NK-92 treated with Interleukin-12 subunit alpha and Interleukin-12 subunit beta, amount 100 ng/mL, for 24 hours (cell line): Measurements from ENCODE around the gene ERMP1.
"Not testable (repeated sequence)": the region's sequence is repeated elsewhere in the genome, so short reads cannot be mapped to it uniquely, and the experiment has no call there.

Experiments
- DNase-seq: peaks from one replicate; lab custom pipeline; 2025; lab: John Stamatoyannopoulos, UW

The ERMP1 gene

DNA sequence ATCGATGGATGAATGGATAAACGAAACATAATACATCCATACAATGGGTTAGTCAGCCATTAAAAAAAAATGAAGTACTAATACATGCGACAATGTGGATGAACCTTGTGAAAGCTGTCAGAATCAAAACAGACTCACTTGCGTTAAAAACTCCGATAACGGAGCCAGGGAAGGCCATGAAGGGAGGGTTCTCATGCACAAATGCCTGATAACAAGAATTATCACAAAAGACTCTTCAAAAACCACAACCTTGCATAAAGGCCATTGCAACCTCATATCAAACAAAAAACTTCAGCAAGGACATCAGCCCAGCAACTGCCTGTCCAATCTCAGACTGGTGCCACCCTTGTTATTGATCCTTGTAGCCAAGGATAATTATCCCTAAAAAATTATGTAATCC is 13.7 kb downstream of the ERMP1 start:
- DNase-seq: no peak

DNA sequence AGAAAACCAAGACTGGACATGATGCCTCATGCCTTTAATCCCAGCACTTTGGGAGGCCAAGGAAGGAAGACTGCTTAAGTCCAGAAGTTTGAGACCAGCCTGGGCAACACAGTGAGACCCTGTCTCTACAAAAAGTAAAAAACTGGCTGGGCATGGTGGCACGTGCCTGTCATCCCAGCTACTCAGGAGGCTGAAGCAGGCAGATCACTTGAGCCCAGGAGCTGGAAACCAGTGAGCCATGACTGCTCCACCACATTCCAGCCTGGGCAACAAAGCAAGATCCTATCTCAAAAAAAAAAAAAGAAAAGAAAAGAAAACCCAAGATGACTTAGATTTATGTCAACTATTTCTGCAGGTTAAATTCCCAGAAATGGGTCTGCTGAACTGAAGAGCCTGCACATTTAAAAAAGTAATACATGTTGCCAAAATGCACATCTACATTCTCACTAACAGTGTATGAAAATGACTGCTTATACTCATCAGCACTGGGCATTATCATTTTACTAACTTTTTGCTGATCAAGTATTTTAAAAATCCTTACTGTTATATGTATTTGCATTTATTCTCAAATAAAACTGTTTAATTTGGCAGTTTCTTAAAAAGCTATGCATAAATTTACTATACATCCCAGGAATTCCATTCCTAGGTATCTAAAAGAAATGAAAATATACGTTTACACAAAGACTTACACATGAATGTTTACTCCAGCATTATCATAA is 14.3 kb downstream of the ERMP1 start:
- DNase-seq: no peak

DNA sequence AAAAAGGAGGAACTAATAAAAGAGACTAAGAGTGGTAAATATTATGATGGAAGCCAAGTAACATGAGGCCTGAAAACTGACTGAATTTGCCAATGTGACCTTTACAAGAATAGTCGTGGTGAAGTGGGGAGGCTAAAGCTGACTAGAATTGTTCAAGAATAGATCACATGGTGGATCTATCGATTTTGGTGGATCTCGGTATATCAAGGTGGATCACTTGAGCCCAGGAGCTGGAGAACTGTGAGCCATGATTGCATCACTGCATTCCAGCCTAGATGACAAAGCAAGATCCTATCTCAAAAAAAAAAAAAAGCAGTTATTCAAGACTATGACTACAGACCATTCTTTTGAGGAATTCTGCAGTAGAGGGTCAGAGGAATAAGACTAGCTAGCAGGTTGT is 15.1 kb downstream of the ERMP1 start:
- DNase-seq: no peak

DNA sequence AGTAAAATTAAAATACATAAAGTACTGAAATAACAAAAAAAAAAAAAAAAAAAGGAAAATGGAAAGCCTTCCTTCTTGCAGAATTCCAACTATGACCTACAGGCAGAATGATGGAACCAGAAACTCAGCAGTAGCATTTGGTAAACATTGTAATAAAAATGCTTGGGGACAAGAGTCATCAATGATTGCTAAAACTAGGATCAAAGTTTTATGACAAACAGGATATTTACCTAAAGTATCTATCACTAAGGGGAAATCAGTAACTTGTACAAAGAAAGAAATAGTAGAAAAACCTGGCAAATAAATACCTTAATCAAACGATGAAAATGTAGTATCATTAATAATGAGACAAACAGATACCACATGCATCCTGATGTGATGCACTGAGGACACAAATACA is 17.5 kb downstream of the ERMP1 start:
- DNase-seq: no peak

DNA sequence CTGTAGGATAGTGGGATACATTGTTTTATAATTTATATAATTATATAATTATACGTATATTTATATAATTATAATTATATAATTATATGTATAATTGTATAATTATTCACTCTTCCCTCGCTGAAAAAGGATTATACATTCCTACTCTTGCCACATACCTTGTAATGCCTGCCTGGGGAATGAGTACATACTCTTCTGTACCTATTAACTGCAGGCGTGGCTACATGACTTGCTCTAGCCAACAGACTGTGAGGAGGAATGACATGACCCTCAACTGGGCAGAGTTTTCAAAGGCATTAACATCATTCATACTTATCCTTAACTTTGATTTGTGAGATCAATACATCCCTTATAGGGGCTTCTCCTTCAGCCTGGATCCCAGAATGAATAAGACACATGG is 19.1 kb downstream of the ERMP1 start:
- no peak for DNase-seq

DNA sequence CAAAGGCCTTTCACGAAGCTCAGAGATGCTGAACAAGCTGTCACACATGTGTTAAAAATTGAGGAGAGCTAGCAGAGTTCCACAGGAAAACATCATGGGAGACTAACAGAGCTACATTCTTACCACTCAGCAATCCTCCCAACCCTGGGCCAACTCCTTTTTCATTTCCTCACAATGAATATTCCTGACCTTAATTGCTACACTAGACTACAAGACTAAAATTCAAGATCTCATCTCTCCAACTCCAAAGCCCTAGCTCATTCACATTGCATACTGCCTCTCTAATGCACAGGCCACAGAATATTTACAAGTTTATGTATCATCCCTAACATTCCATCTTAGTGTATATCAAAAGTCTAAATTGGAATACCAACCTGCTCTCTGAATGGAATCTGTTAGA is 21.2 kb downstream of the ERMP1 start:
- no peak for DNase-seq

DNA sequence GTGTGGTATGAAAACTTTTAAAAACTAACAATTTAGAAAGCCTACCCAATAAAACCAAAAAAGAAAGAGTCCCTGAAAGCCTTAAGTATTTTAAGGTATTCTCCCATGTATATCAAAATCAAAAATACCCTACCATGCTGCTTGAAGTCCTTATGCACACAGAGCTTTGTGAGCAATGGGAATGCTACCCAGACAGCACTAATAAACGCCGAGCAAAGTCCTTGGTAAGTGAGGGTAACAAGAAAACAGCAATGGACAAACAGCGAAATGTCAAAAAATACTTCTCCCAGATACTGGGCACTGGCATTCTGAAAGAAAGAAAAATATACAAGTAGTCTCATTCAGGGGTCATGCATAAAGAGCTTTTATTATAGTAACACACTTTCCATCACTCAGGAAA is 27.4 kb downstream of the ERMP1 start:
- DNase-seq: no peak

DNA sequence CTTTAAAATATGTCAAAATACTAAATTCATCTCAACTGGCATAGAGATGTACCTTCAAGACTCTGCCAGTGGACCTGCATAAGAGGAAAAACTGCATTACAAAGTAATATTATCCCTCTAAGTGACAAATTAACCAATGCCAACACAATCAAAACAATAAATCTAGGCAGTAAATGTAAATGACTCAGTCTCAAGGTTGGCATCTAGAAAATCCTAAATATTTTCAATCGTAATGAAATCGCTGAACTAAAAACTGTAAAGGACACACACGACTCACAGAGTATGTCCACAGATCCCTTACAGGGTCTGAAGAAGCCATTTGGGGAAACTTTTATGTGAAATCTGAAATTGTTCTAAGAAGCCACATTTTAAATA is 31.2 kb downstream of the ERMP1 start:
- DNase-seq: no peak

DNA sequence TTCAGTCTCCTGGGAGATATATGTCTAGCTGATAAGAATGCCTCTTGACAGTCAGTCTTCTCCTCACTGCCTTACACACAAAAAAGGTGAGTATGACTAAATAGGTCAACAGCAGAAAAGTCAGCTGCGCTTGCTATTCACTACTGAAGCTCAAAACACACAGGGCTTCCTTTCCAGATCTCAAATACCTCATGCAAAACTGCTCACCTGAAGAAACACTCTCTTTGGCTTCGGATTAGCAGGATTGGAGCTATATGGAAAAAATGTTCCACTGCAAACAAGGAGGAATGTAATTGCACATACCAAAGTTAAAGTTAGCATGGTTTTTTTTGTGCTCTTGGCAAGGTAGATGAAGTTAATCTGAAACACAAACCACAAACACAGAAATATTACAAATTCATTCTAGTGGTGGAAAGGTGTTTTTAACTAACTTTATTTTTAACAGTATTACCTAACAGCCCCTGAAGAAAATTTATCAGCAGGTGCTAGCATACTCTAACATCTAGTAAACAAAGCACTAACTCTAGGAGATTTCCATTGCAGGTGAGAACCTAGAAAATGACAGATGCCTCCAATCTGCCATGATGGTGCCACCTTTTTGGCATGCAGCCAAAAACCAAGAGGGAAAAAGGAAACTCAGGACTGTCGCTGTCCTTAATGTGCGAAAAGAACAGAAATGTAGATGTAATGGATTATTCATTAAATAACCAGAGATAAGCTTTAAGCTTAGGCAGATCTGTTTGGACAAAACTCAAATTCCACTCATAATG is 31.8 kb downstream of the ERMP1 start:
- no peak for DNase-seq

DNA sequence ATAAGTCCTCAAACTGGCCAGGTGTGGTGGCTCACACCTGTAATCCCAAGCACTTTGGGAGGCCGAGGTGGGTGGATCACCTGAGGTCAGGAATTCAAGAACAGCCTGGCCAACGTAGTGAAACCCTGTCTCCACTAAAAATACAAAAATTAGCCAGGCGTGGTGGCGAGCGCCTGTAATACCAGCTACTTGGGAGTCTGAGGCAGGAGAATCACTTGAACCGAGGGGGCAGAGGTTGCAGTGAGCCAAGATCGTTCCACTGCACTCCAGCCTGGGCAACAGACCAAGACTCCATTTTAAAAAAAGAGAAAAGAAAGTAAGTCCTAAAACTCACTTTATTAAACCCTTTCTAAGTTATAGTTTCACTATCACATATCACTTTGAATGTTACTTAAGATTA is 32.5 kb downstream of the ERMP1 start:
- not testable (repeated sequence) for DNase-seq

DNA sequence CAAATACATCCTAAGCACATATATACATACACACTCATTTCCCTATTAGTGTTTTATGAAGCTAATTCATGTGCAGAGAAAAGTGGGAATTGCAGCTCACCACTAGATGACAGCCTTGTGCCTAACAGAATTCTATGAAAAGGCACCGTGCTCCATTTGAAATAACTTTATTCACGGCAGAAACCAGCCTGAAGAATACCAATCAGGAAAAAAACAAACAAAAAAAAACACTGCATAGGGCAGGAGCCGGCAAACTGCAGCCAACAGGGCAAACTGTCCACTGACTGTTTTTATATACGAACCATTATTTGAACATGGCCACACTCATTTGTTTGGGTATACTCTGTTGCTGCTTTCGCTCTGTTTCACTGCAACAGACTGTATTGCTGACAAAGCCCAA is 33.6 kb downstream of the ERMP1 start:
- DNase-seq: no peak

DNA sequence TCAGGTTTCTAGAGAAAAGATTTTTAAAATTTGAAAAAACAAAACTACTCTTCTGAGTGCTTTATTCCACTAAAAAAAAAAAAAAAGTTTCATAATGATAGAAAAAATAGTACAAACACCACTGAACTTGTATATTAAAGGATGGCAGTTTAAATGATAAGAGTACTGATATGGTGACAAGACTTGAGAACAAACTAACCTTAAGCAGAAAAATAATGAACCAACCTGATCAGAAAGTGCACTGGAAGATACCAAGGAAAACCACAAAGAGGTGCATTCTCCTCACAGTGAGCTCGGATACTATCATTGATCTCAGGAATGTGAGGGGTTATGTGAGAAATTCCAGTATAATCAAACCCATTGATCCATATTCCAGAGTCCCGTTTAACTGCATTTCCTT is 34.3 kb downstream of the ERMP1 start:
- DNase-seq: no peak

DNA sequence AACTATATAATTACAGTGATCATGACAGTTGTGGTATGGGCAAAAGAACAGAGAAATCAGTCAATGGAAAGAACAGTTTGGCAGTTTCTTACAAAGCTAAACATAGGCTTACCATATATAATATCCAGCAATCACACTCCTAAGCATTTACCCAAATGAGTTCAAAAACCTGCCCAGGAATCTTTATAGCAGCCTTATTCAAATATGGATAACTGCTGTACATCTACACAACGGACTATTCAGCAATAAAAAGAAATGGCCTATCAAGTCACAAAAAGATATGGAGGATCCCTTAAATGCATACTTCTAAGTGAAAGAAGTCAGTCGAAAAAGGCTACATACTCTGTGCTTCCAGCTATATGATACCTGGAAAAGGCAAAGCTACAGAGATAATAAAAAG is 36.6 kb downstream of the ERMP1 start:
- no peak for DNase-seq

DNA sequence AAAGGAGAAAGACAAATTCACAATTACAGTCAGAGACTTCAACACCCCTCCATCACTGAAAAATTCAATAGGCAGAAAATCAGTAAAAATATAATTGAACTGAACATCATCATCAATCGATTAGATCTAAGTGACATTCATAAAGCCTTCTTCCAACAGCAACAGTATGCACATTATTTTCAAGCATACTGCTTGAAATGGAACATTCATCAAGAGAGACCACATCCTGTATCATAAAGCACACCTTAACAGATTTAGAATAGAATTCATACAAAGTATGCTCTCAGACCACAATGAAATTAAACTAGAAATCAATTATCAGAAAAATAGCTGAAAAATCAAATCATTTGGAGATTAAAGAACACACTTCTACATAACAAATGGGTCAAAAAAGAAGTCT is 39.1 kb downstream of the ERMP1 start:
- no peak for DNase-seq

DNA sequence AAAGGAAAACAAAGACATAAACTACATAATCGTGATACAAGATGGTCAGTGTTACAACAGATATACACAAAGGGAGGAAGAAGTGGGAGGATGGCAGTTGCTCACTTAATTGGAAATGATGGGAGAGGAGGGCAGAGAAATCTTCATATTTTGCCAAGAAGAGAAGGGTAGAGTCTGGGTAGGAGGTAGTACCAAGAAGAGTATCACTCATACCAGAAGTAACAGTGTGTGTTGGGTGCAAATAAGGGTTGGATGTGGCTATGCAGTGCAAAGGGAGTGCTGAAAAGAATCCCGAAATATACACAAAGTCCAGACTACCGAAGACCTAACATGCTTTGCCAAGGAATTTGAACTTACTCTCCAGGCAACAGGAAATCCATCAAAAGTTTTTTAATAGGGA is 41.0 kb downstream of the ERMP1 start:
- DNase-seq: no peak

DNA sequence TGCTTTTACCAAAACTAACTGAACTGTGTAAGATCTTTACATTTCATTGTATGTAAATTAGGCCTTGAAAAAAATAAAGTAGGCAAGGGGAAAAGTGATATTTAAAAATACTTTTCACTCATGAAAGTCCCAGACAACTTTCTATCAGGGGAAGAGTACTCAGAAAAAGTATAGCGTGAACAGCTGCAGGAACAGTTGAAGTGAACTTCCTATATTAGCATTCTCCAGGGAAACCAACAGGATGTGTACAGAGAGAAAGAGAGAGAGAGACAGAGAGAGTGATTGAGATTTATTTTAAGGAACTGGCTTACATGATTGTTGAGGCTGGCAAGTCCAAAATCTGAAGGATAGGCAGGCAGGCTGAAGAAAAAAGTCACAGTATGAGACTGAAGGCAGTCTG is 42.0 kb downstream of the ERMP1 start:
- DNase-seq: no peak

DNA sequence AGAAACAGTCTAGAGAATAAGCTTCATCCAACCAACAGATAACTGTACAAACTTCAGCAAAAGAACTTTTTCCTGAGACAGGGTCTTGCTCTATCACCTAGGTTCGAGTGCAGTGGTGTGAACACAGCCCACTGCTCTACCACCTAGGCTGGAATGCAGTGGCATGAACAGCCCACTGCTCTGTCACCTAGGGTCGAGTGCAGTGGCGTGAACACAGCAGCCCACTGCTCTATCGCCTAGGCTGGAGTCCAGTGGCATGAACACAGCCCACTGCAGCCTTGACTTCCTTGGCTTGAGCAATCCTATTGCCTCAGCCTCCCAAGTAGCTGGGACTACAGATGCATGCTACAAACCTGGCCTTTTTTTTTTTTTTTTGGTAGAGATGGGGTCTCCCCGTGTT is 43.4 kb downstream of the ERMP1 start:
- DNase-seq: no peak

DNA sequence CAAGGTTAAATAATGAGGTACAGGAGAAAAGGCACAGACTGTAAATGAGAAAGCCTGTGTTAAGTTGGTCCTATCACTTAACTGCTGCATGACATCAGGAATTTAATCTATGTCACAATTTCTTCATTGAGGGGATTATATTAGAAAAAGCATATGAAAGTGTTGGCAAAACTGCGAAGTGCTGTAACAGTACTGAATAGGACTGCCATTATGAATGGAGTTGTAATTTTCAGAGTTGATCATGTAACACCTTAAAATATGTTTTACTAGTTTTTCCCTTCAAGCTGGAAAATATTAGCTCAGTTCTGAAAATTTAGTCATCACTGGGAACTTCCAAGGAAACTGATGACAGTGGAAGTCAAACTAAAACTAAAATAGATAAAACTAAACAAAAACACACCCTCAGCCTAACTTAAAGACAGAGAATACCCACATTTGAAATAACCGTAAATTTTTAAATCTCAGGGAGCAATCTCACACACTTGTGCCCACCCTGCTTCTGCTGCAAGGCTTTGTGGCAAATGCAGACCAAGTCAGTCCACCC is 45.1 kb downstream of the ERMP1 start:
- DNase-seq: no peak

DNA sequence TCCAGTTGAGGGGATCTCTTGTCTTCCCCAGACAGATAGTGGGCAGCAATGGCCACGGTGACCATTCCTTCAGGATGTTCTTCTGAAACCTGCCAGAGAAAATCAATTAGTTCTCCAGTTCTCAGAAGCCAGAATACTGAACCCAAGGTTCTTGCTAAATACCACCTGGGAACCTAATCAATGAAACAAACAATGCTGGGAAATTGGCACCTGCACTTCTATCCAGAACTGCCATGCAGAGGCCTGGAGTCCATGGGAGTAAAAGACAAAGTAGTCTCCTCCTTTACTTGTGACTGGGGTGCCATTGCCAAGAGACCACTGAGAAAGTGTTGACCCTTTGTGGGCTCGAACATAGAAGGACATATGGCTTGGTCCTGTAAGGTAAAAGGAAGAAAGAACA is 45.7 kb downstream of the ERMP1 start:
- no peak for DNase-seq

DNA sequence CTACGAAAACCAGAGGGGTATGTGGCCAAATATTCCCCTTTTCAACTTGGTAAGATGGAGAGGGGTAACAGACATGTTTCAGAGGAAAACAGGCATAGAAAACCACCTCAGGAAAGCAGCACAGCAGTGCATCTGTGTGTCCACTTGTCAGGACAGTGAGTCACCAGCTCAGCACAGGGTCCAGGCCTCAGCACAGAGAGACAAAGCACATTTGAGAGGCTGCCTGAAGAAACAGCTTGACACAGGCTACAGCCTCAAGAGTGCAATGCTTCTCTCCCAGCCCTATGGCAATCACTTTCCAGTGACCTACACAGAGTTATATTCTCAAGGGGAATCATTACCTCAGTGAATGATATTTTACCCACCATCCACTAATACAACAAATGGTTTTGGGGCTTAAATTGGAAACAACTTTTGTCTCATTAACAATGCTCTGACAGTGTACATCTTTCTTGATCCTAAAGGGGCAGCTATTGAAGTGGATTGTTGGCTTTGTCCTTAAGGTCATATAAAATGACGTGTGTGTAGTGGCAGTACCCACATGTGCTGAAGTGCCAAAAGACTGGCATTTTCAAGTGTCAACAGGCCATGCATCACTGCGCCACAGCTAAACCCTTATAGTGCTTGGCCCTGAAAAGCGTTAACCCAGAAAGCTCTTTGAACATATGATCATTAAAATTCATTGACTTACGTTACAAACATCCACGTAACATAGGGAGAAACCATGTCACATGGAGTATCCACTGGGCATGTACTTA is 46.4 kb downstream of the ERMP1 start:
- DNase-seq: no peak

DNA sequence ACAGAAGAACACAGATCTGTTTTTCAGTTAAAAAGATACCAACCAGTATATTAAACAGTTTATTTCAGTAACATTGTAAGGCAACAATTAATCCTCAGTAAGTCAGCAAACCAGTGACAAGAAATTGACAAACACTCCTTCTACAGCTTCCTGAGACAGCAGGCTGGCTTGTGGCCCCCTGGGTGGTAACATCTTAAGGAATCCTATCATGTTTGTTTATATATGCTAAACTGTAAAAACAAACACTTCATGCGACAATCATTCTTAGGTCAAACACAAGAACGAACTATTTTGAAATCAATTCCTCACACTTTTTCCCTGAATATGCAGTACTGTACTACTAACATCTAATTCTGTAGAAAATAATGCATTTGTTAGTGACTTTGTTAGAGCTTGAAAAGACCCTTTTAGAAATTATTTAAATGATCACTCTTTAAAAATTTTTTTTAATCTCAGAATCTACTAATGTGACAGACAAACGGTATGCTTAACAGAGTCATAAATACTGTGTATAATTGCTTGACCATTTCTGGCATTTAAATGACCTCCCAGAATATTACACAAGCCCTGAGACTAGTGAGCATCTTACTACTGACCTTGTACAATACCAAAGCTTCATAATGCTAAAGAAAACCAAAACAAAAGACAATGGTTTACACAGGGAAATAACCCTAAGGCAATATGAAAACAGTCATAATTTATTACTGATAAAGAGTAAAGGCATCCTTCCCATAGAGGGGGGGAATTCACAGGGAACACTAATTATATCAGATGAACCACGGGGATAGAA is 48.2 kb downstream of the ERMP1 start:
- DNase-seq: no peak

DNA sequence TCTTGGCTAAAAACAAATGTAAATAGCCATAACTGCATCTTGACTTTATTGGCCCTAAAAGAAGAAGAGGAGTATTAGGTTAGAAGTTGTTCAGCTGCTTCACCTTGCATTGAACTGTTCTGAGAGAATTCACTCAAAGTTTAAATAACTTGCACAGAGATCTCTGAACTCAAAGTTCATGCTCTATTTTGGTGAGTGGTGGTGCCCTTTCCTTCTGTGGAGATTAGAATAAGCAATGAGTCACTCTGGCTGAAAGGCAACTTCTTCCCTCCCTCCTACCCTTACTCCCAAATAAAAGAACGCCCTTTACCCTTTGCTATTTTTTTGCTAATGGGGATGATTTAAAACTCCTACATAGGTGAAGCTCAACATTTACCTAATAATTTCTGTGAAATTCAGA is 48.9 kb downstream of the ERMP1 start:
- no peak for DNase-seq
